D721Med (cell line): ENCODE measurements around the gene TOB1.
"Not testable (repeated sequence)": the region's sequence is repeated elsewhere in the genome, so short reads cannot be mapped to it uniquely, and the experiment has no call there.

Source experiments
- DNase-seq: peaks from one replicate; pipeline ENCODE4 v3.0.0; 2011; ENCODE audit warnings: low spot score; ENCODE audit not compliant: insufficient read length
- FAIRE-seq: peaks from 2 replicates; lab custom pipeline; 2011; peaks lifted over from hg19 to GRCh38; lab: Jason Lieb, UNC
- TF ChIP-seq, protein P1 (sequence below): IDR thresholded peaks from 2 replicates; pipeline ENCODE4 v1.5.1; 2012; ENCODE audit warnings: mild to moderate bottlenecking, control low read depth; ENCODE audit not compliant: insufficient read depth; ENCODE audit errors: missing control alignments

TOB1 gene

DNA sequence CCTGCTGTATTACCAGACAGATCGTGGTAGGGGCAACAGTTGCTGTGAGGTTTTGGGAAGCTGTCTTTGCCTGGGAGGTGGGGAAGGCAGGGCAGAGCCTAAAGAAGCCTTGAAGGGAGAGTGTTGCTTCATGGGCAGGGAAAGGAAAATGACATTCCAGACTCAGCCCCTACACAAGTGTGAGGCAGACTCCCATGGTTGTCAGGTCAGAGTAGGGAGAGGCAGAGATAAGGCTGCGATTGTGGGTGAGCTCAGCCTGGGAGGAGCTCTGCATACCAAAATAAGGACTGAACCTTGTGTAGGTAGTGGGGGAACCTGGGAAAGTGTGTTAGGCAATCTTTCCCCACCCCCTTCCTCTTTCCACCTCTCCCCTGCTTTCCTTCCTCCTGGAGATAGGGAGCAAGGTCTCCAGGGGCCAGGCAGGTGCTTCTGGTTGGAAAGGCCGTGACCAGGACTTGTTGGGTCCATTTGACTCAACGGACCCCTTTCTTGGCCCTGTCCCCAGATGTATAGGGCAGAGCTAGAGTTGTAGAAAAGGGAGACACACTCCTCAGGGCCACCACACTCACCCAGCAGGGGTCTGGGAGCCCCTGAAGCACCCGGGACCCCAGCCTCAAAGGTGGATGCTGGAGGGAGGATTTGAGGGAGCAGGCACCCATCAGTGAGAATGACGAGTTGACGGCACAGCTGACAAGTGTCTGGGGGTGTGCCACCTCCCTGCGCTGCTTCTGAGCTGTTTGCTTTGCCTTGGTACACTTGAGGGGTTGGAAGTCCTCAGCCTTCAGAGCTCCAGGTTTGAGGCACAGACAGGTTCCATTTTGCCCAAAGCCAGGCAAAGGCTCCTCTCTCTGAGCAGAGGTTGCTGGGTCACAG is 18.5 kb upstream of the TOB1 start:
- DNase-seq (no peak), FAIRE-seq (no peak)
- TF ChIP-seq, protein P1, sequence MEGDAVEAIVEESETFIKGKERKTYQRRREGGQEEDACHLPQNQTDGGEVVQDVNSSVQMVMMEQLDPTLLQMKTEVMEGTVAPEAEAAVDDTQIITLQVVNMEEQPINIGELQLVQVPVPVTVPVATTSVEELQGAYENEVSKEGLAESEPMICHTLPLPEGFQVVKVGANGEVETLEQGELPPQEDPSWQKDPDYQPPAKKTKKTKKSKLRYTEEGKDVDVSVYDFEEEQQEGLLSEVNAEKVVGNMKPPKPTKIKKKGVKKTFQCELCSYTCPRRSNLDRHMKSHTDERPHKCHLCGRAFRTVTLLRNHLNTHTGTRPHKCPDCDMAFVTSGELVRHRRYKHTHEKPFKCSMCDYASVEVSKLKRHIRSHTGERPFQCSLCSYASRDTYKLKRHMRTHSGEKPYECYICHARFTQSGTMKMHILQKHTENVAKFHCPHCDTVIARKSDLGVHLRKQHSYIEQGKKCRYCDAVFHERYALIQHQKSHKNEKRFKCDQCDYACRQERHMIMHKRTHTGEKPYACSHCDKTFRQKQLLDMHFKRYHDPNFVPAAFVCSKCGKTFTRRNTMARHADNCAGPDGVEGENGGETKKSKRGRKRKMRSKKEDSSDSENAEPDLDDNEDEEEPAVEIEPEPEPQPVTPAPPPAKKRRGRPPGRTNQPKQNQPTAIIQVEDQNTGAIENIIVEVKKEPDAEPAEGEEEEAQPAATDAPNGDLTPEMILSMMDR, result no peak

DNA sequence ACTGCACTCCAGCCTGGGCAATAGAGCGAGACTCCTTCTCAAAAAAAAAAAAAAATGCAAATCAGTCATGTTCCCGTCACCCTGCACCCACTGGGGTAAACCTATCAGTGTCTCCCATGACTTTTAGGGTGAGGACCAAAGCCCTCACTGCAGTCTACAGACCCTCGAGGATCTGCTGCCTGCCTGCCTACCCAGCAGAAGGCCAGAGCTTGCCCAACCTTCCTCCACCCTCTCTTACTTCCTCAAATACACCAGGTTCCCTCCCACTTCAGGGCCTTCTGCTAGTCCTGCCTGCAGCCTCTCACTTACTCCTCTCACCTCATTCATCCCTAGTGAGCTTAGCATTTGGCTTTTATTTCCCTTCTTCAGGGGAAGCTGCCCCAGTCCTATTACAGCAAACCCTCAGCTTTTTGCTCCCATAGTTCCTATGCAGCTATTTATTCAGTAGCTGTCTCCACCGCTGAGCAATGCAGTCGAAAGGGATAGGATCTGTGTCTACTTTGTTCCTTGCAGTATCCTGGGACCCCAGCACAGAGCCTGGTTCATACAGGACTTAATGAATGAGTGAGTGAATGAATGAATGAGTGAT is 17.8 kb upstream of the TOB1 start:
- DNase-seq (no peak), FAIRE-seq (no peak)
- TF ChIP-seq, protein P1, result no peak

DNA sequence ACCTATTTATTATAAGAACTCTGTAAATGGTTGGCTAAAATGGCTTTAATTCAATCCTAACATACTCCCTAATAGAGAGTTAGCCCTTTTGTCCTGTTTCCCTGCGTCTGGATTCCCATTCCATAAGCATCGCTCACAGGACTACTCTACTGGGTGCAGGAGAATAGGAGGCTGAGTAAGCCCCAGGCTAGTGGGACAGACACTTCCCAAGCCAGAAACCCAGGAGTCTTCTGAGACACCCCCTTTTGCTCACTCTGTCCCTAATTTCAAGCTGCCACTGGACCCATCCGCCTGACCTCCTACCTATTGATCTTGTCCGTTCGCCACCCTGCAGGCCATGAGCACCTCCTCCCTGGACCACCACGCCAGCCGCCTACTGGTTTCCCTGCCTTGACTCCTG is 16.7 kb upstream of the TOB1 start:
- DNase-seq (no peak), FAIRE-seq (no peak)
- TF ChIP-seq, protein P1, result no peak

DNA sequence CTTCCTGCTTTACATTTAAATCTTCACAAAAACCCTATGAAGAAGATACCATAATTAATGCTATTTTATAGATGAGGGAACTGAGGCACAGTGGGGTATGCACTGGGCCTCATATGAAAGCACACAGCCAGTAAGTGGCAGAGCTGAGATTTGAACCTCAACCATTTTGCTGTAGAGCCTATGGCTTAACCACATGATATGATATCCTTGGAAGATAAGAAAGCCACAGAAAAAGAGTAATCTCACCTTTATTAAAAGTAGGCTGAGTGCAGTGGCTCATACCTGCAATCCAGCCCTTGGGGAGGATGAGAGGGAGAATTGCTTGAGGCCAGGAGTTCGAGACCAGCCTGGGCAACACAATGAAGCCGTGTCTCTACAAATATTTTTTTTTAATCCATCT is 15.0 kb upstream of the TOB1 start:
- no peak for FAIRE-seq
- no peak for DNase-seq
- TF ChIP-seq, protein P1, result no peak

DNA sequence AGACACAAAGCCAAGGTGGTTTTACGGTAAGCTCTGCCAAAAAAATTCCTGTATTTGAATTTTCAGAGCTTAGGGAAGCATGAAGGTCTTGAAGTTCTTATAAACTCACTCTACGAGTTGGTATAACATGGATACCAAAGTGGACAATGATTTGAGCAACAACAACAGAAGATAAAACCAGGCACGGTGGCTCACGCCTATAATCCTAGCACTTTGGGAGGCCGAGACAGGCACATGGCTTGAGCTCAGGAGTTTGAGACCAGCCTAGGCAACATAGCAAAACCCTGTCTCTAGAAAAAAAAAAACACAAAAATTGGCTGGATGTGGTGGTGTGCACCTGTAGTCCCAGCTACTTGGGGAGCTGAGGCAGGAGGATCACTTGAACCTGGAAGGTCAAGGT is 12.9 kb upstream of the TOB1 start:
- DNase-seq (no peak), FAIRE-seq (no peak)
- TF ChIP-seq, protein P1, result no peak

DNA sequence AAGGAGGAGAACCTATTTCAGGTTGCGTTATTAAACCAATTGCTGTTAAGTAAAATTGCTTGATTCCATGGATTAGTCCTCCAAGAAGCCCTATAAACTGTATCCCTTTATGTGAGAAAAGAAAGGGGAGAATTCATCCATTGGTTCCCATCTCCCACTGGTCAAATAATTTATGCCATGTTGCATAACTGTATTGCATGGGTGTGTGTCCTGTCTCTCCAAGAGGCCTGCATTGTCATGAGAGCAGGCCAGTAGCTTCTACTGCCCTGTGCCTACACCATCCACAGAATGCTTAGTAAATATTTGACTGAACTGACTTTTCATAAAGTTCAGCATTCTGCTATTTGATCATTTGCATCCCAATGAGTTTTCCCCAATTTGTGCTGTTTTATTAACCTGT is 11.7 kb upstream of the TOB1 start:
- TF ChIP-seq, protein P1, result no peak
- no peak for FAIRE-seq
- DNase-seq, result no peak

DNA sequence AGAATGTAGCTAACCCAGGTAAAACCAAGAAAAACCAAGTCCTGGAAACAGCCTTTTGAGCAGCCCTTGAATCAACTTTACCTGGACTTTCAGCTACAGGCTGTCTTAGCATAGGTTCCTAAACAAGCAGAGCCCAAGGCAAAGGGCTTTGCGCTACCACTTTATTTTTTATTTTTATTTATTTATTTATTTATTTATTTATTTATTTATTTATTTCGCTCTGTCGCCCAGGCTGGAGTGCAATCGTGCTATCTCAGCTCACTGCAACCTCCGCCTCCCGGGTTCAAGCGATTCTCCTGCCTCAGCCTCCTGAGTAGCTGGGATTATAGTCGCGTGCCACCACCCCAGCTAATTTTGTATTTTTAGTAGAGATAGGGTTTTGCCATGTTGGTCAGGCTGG is 10.9 kb upstream of the TOB1 start:
- DNase-seq, FAIRE-seq: not testable (repeated sequence)
